Measurements from ENCODE around the gene TMEM254.
"Not testable (repeated sequence)": the region's sequence is repeated elsewhere in the genome, so short reads cannot be mapped to it uniquely, and the experiment has no call there.

TMEM254 gene

GRCh38 chr10:80041162-80041561, 37.3 kb upstream of the TMEM254 start:
- no peak overlapping the region for H4K91ac ChIP-seq (ENCODE audit: low read depth, low read length)
- H3K27ac ChIP-seq (ENCODE audit: low read depth, low read length) = no peak overlapping the region
- H3K4me2 ChIP-seq (ENCODE audit: low read length) = no peak overlapping the region
- no peaks in the 10 kb centered on the region for H3K79me1 ChIP-seq (ENCODE audit: low read length)
- H3K9ac ChIP-seq (ENCODE audit: low read length) = no peak overlapping the region
- no peak overlapping the region for H2AK5ac ChIP-seq (ENCODE audit: low read length)
- no peak overlapping the region for H3K4me3 ChIP-seq (ENCODE audit: low read depth, low read length)
- H3K4me1 ChIP-seq (ENCODE audit: control insufficient read depth in 1 of 2, insufficient read depth in 2 of 2, low read length in 2 of 2) = no peaks in the 10 kb centered on the region
- no peak overlapping the region for H3K14ac ChIP-seq (ENCODE audit: low read length)
- WGBS (ENCODE audit: extremely low coverage, insufficient coverage, insufficient read length) = no CpG with 5 or more reads among the region's 6 CpGs
- no peak overlapping the region for H3K23ac ChIP-seq (ENCODE audit: low read length)
- no peak overlapping the region for H3K18ac ChIP-seq (ENCODE audit: low read length)
- no peak overlapping the region for H2BK5ac ChIP-seq (ENCODE audit: low read depth, low read length, poor library complexity)
- H4K8ac ChIP-seq (ENCODE audit: low read depth, low read length) = no peak overlapping the region
- H3K9me3 ChIP-seq (ENCODE audit: insufficient read depth, low read depth, low read length) = no peaks in the 10 kb centered on the region
- no peaks in the 10 kb centered on the region for H3K79me2 ChIP-seq (ENCODE audit: control insufficient read depth, insufficient read depth, low read length, poor library complexity)
- H4K12ac ChIP-seq (ENCODE audit: low read depth, low read length) = no peak overlapping the region
- H3K27me3 ChIP-seq (ENCODE audit: insufficient read depth, low read length) = no peaks in the 10 kb centered on the region
- no peak overlapping the region for H2BK12ac ChIP-seq (ENCODE audit: low read length)
- DNase-seq = no peak
- H3K4ac ChIP-seq (ENCODE audit: low read depth, low read length) = no peak overlapping the region
- H2BK120ac ChIP-seq (ENCODE audit: insufficient read depth, low read length, poor library complexity) = no peak overlapping the region
- H3K36me3 ChIP-seq (ENCODE audit: control insufficient read depth in 1 of 2, insufficient read depth in 2 of 2, low read length in 2 of 2) = no peaks in the 10 kb centered on the region
- no peak overlapping the region for H2AFZ ChIP-seq (ENCODE audit: insufficient read depth, low read length, poor library complexity)

GRCh38 chr10:80044935-80045334, 33.5 kb upstream of the TMEM254 start:
- not testable (repeated sequence) for H4K8ac ChIP-seq (ENCODE audit: low read depth, low read length); H3K9me3 ChIP-seq (ENCODE audit: insufficient read depth, low read depth, low read length); H3K4ac ChIP-seq (ENCODE audit: low read depth, low read length); H3K4me2 ChIP-seq (ENCODE audit: low read length); H2AFZ ChIP-seq (ENCODE audit: insufficient read depth, low read length, poor library complexity); H2BK120ac ChIP-seq (ENCODE audit: insufficient read depth, low read length, poor library complexity); H3K23ac ChIP-seq (ENCODE audit: low read length); H3K9ac ChIP-seq (ENCODE audit: low read length); H3K4me1 ChIP-seq (ENCODE audit: control insufficient read depth in 1 of 2, insufficient read depth in 2 of 2, low read length in 2 of 2); H3K14ac ChIP-seq (ENCODE audit: low read length); H2AK5ac ChIP-seq (ENCODE audit: low read length); H2BK12ac ChIP-seq (ENCODE audit: low read length); H3K27ac ChIP-seq (ENCODE audit: low read depth, low read length); H3K27me3 ChIP-seq (ENCODE audit: insufficient read depth, low read length); H4K12ac ChIP-seq (ENCODE audit: low read depth, low read length); H3K36me3 ChIP-seq (ENCODE audit: control insufficient read depth in 1 of 2, insufficient read depth in 2 of 2, low read length in 2 of 2); H4K91ac ChIP-seq (ENCODE audit: low read depth, low read length); H2BK5ac ChIP-seq (ENCODE audit: low read depth, low read length, poor library complexity); H3K79me2 ChIP-seq (ENCODE audit: control insufficient read depth, insufficient read depth, low read length, poor library complexity); H3K4me3 ChIP-seq (ENCODE audit: low read depth, low read length); H3K18ac ChIP-seq (ENCODE audit: low read length); H3K79me1 ChIP-seq (ENCODE audit: low read length)
- DNase-seq = peak in 1 of 2 donors; percentile 28
- no CpG with 5 or more reads among the region's 6 CpGs for WGBS (ENCODE audit: extremely low coverage, insufficient coverage, insufficient read length)

GRCh38 chr10:80046629-80047441, 31.6 kb upstream of the TMEM254 start:
- Histone ChIP-seq H2BK120ac (ENCODE audit: insufficient read depth, low read length, poor library complexity) (no peak overlapping the region), H4K8ac (ENCODE audit: low read depth, low read length) (no peak overlapping the region), H3K9me3 (ENCODE audit: insufficient read depth, low read depth, low read length) (no peaks in the 10 kb centered on the region), H3K4me2 (ENCODE audit: low read length) (no peak overlapping the region), H2BK12ac (ENCODE audit: low read length) (no peak overlapping the region), H3K14ac (ENCODE audit: low read length) (no peak overlapping the region), H2AFZ (ENCODE audit: insufficient read depth, low read length, poor library complexity) (no peak overlapping the region), H3K23ac (ENCODE audit: low read length) (no peak overlapping the region), H3K4me1 (ENCODE audit: control insufficient read depth in 1 of 2, insufficient read depth in 2 of 2, low read length in 2 of 2) (no peaks in the 10 kb centered on the region), H4K12ac (ENCODE audit: low read depth, low read length) (no peak overlapping the region), H3K79me1 (ENCODE audit: low read length) (no peaks in the 10 kb centered on the region), H3K18ac (ENCODE audit: low read length) (no peak overlapping the region), H3K36me3 (ENCODE audit: control insufficient read depth in 1 of 2, insufficient read depth in 2 of 2, low read length in 2 of 2) (no peaks in the 10 kb centered on the region), H2BK5ac (ENCODE audit: low read depth, low read length, poor library complexity) (no peak overlapping the region), H3K27me3 (ENCODE audit: insufficient read depth, low read length) (no peaks in the 10 kb centered on the region), H3K4me3 (ENCODE audit: low read depth, low read length) (no peak overlapping the region), H4K91ac (ENCODE audit: low read depth, low read length) (no peak overlapping the region), H3K79me2 (ENCODE audit: control insufficient read depth, insufficient read depth, low read length, poor library complexity) (no peaks in the 10 kb centered on the region), H3K4ac (ENCODE audit: low read depth, low read length) (no peak overlapping the region), H2AK5ac (ENCODE audit: low read length) (no peak overlapping the region), H3K27ac (ENCODE audit: low read depth, low read length) (no peak overlapping the region), H3K9ac (ENCODE audit: low read length) (no peak overlapping the region)
- DNase-seq = peak; percentile 75 to 92
- no CpG with 5 or more reads among the region's 10 CpGs for WGBS (ENCODE audit: extremely low coverage, insufficient coverage, insufficient read length)

DNA sequence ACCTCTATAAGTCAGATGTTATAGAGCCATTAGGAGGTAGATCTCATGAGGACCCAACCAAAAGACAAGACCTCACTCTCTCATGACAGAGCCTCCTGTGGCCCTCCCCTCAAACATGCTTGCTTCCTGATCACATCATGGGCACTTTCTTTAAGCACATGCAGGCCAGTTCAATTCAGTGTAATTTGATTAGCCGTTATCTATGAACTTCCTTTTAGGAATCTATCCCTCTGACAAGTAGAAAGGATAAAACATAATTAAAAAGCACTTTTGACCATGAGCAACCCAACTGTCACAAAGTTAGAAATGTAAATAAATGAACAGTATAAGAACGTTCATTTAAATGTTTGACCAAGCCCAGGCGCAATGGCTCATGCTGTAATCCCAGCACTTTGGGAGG, 27.7 kb upstream of the TMEM254 start:
- H4K12ac ChIP-seq (ENCODE audit: low read depth, low read length) = no peak overlapping the region
- H2AK5ac ChIP-seq (ENCODE audit: low read length) = no peak overlapping the region
- no peak overlapping the region for H4K8ac ChIP-seq (ENCODE audit: low read depth, low read length)
- no peak overlapping the region for H3K18ac ChIP-seq (ENCODE audit: low read length)
- no peak overlapping the region for H3K14ac ChIP-seq (ENCODE audit: low read length)
- no peak overlapping the region for H4K91ac ChIP-seq (ENCODE audit: low read depth, low read length)
- H2BK12ac ChIP-seq (ENCODE audit: low read length) = no peak overlapping the region
- no peak overlapping the region for H3K4me2 ChIP-seq (ENCODE audit: low read length)
- H3K79me2 ChIP-seq (ENCODE audit: control insufficient read depth, insufficient read depth, low read length, poor library complexity) = no peaks in the 10 kb centered on the region
- no peak overlapping the region for H3K4ac ChIP-seq (ENCODE audit: low read depth, low read length)
- H3K4me3 ChIP-seq (ENCODE audit: low read depth, low read length) = no peak overlapping the region
- no peak overlapping the region for H3K9ac ChIP-seq (ENCODE audit: low read length)
- no peaks in the 10 kb centered on the region for H3K4me1 ChIP-seq (ENCODE audit: control insufficient read depth in 1 of 2, insufficient read depth in 2 of 2, low read length in 2 of 2)
- H2AFZ ChIP-seq (ENCODE audit: insufficient read depth, low read length, poor library complexity) = no peak overlapping the region
- no peak overlapping the region for H2BK120ac ChIP-seq (ENCODE audit: insufficient read depth, low read length, poor library complexity)
- DNase-seq = no peak
- H3K36me3 ChIP-seq (ENCODE audit: control insufficient read depth in 1 of 2, insufficient read depth in 2 of 2, low read length in 2 of 2) = no peaks in the 10 kb centered on the region
- no CpG with 5 or more reads among the region's 3 CpGs for WGBS (ENCODE audit: extremely low coverage, insufficient coverage, insufficient read length)
- H3K27ac ChIP-seq (ENCODE audit: low read depth, low read length) = no peak overlapping the region
- no peak overlapping the region for H3K23ac ChIP-seq (ENCODE audit: low read length)
- H2BK5ac ChIP-seq (ENCODE audit: low read depth, low read length, poor library complexity) = no peak overlapping the region
- no peaks in the 10 kb centered on the region for H3K27me3 ChIP-seq (ENCODE audit: insufficient read depth, low read length)
- no peaks in the 10 kb centered on the region for H3K9me3 ChIP-seq (ENCODE audit: insufficient read depth, low read depth, low read length)
- H3K79me1 ChIP-seq (ENCODE audit: low read length) = no peaks in the 10 kb centered on the region
